Fibroblast of mammary gland (primary cell): ENCODE results near the gene ATP13A3.

Experiments
- DNase-seq: peaks from one replicate; pipeline ENCODE4 v3.0.0-alpha.2; 2010; ENCODE audit warnings: low read depth
- H3K4me3 ChIP-seq: 2 replicates; pipeline ENCODE4 v1.5.1; 2011; ENCODE audit warnings: low read depth, mild to moderate bottlenecking, low read length, moderate library complexity; ENCODE audit not compliant: control insufficient read depth
- CTCF ChIP-seq: conservative IDR thresholded peaks from 2 replicates; pipeline ENCODE4 v1.5.1; 2011; ENCODE audit warnings: low read depth, low read length, inconsistent platforms; ENCODE audit not compliant: control insufficient read depth, insufficient read depth

ATP13A3 gene

DNA sequence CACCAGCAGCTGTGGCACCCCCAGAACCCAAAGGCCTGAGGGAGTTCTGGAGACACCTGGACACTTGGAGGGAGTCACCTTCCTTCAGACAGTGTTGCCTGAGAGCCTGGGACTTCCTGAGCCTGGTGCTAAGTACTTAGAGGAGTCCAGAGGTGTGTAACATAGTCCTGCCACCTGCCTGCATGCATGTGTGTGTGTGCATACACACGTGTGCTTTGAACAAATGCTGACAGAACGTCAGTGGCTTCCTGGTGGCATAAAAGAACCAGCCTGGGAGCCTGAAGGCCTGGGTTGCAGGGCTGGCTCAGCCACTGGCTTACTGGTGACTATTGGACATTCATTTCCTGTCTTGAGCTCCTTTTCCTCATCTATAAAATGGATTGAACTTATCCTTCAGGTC, 132.5 kb downstream of the ATP13A3 start:
- no peak overlapping the region for H3K4me3 ChIP-seq
- TF ChIP-seq CTCF: no peak
- DNase-seq: no peak
